GM12891 (cell line): ENCODE data around the gene P4HB.

Experiments
- PAX5 ChIP-seq: IDR thresholded peaks from 2 replicates; pipeline ENCODE4 v1.6.1; 2011; ENCODE audit warnings: low read length, moderate library complexity, mild to moderate bottlenecking; ENCODE audit not compliant: insufficient read depth, severe bottlenecking
- POLR2A ChIP-seq: IDR thresholded peaks from 2 replicates; pipeline ENCODE4 v1.6.1; 2011; ENCODE audit warnings: low read depth, low read length, control low read depth
- POLR2AphosphoS5 ChIP-seq: IDR thresholded peaks from 2 replicates; pipeline ENCODE4 v1.6.1; 2011; ENCODE audit warnings: low read depth, low read length, control low read depth
- SPI1 ChIP-seq: IDR thresholded peaks from 2 replicates; pipeline ENCODE4 v1.6.1; 2011; ENCODE audit warnings: low read depth, low read length, control low read depth
- TAF1 ChIP-seq: IDR thresholded peaks from 2 replicates; pipeline ENCODE4 v1.6.1; 2011; ENCODE audit warnings: low read depth, low read length, control low read depth

DNA sequence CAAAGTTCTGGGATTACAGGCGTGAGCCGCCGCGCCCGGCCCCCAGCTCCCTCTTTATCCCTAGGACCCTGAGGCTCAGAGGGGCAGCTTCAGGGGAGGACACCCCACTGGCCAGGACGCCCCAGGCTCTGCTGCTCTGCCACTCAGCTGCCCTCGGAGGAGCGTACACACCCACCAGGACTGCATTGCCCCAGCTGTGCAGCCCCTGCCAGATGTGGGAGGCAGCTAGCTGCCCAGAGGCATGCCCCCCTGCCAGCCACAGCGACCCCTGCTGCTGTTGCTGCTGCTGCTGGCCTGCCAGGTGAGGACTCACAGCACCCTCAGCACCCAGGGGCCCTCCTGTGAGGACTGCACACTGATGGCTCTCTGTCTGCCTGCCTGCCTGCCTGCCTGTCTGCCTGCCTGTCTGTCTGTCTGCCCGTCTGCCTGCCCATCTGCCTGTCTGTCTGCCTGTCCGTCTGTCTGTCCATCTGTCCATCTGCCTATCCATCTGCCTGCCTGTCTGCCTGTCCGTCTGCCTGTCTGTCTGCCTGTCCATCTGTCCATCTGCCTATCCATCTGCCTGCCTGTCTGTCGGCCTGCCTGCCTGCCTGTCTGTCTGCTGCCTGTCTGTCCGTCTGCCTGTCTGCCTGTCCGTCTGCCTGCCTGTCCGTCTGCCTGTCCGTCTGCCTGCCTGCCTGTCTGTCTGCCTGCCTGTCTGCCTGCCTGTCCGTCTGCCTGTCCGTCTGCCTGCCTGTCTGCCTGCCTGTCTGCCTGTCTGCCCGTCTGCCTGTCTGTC, 51.4 kb downstream of the P4HB start:
- TF ChIP-seq POLR2AphosphoS5: no peak
- no peak for TF ChIP-seq POLR2A
- TF ChIP-seq SPI1: no peak
- TF ChIP-seq TAF1: no peak
- no peak for TF ChIP-seq PAX5
